Parathyroid adenoma (tissue), 2 donors: ENCODE data around the gene MEI1.

ENCODE experiments used
- H2AFZ ChIP-seq: fragments of 300-600 bp; sonication (generic); one replicate; pipeline ENCODE4 v1.7.0; 2017; ENCODE audit warnings: antibody characterized with exemption, mild to moderate bottlenecking
- H3K27ac ChIP-seq: fragments of 300-600 bp; sonication (generic); one replicate; pipeline ENCODE4 v1.7.0; 2017
- H3K27me3 ChIP-seq: fragments of 300-600 bp; sonication (generic); one replicate; pipeline ENCODE4 v1.7.0; 2017; ENCODE audit warnings: low read length; ENCODE audit not compliant: control insufficient read depth, insufficient read depth
- H3K36me3 ChIP-seq: fragments of 300-600 bp; sonication (generic); one replicate; pipeline ENCODE4 v1.7.0; 2017; ENCODE audit warnings: low read length; ENCODE audit not compliant: control insufficient read depth, insufficient read depth
- H3K4me1 ChIP-seq: fragments of 300-600 bp; sonication (generic); one replicate; pipeline ENCODE4 v1.7.0; 2017; ENCODE audit warnings: control low read depth
- H3K4me2 ChIP-seq: fragments of 300-600 bp; sonication (generic); one replicate; pipeline ENCODE4 v1.7.0; 2017; ENCODE audit warnings: low read length
- H3K4me3 ChIP-seq: fragments of 300-600 bp; sonication (generic); one replicate; pipeline ENCODE4 v1.7.0; 2017; ENCODE audit warnings: low read depth, low read length
- H3K79me2 ChIP-seq: fragments of 300-600 bp; sonication (generic); one replicate; pipeline ENCODE4 v1.7.0; 2017; ENCODE audit warnings: control low read depth
- H3K9ac ChIP-seq: fragments of 300-600 bp; sonication (generic); one replicate; pipeline ENCODE4 v1.7.0; 2017; ENCODE audit warnings: mild to moderate bottlenecking
- H3K9me3 ChIP-seq: fragments of 300-600 bp; sonication (generic); one replicate; pipeline ENCODE4 v1.7.0; 2017; ENCODE audit warnings: low read length; ENCODE audit not compliant: control insufficient read depth
- CTCF ChIP-seq: fragments of 300-600 bp; sonication (generic); IDR thresholded peaks from one replicate; pipeline ENCODE4 v1.7.0; 2017; ENCODE audit warnings: antibody characterized with exemption, mild to moderate bottlenecking
- donor health status: primary hyperparathyroidism.

MEI1 gene

GRCh38 chr22:41845380-41846267, 146.3 kb downstream of the MEI1 start:
- Histone ChIP-seq H3K79me2 (peaks cover 5% of the 10 kb centered on the region), H3K27ac (no peak overlapping the region), H3K4me2 (no peak overlapping the region), H2AFZ (no peak overlapping the region), H3K9ac (no peak overlapping the region), H3K4me3 (no peak overlapping the region), H3K9me3 (no peaks in the 10 kb centered on the region), H3K36me3 (no peaks in the 10 kb centered on the region), H3K27me3 (no peaks in the 10 kb centered on the region), H3K4me1 (peaks cover 3% of the 10 kb centered on the region)
- no peak for TF ChIP-seq CTCF

GRCh38 chr22:41846268-41846987, 147.1 kb downstream of the MEI1 start:
- no peak overlapping the region for H3K9ac ChIP-seq
- no peak overlapping the region for H3K27ac ChIP-seq

GRCh38 chr22:41847300-41847699, 148.0 kb downstream of the MEI1 start:
- no peaks in the 10 kb centered on the region for H3K36me3 ChIP-seq
- H3K4me3 ChIP-seq: no peak overlapping the region
- no peak for TF ChIP-seq CTCF
- H2AFZ ChIP-seq: no peak overlapping the region
- H3K27ac ChIP-seq: no peak overlapping the region
- no peak overlapping the region for H3K4me2 ChIP-seq
- H3K9ac ChIP-seq: no peak overlapping the region
- no peaks in the 10 kb centered on the region for H3K27me3 ChIP-seq
- no peaks in the 10 kb centered on the region for H3K9me3 ChIP-seq
- H3K79me2 ChIP-seq: peaks cover 5% of the 10 kb centered on the region
- H3K4me1 ChIP-seq: peaks cover 3% of the 10 kb centered on the region

More at GRCh38 chr22:41846268-41846987, 147.1 kb downstream of the MEI1 start:
- no peaks in the 10 kb centered on the region for H3K9me3 ChIP-seq
- H3K4me2 ChIP-seq: no peak overlapping the region
- TF ChIP-seq CTCF: no peak
- peaks cover 3% of the 10 kb centered on the region for H3K4me1 ChIP-seq
- H3K4me3 ChIP-seq: no peak overlapping the region
- H3K27me3 ChIP-seq: no peaks in the 10 kb centered on the region
- H3K79me2 ChIP-seq: peaks cover 5% of the 10 kb centered on the region
- H2AFZ ChIP-seq: no peak overlapping the region
- no peaks in the 10 kb centered on the region for H3K36me3 ChIP-seq

- TF ChIP-seq CTCF: no peak
- peaks cover 3% of the 10 kb centered on the region for H3K4me1 ChIP-seq
- no peaks in the 10 kb centered on the region for H3K9me3 ChIP-seq
- no peak overlapping the region for H3K9ac ChIP-seq
- H3K27ac ChIP-seq: no peak overlapping the region
- no peak overlapping the region for H3K4me3 ChIP-seq
- H3K4me2 ChIP-seq: no peak overlapping the region
- H2AFZ ChIP-seq: no peak overlapping the region
- no peaks in the 10 kb centered on the region for H3K36me3 ChIP-seq
- H3K27me3 ChIP-seq: no peaks in the 10 kb centered on the region
- H3K79me2 ChIP-seq: peaks cover 5% of the 10 kb centered on the region
These were observed 149.2 kb downstream of the MEI1 start for GRCh38 chr22:41848468-41848867.
